ENCODE results near the gene LYPD6. TPM values are rescaled to one million over a fixed set of nuclear protein-coding genes. Genes with fewer than 3 reads are reported as not detected.
A peak's percentile ranks its signal among the peaks of the same experiment; 100 is the strongest.

Gene LYPD6
- total and polyA plus RNA-seq, 8 donors = 0.91 to 3.1 (median 1.7) TPM

GRCh38 chr2:149365931-149366583 lies 35.7 kb downstream of the LYPD6 start:
- Histone ChIP-seq H3K36me3 (no peaks in the 10 kb centered on the region), H3K27ac (peak overlapping the region in 2 of 4 donors; percentile 7 to 32), H3K4me1 (peaks cover 0 to 7% (median 3%) of the 10 kb centered on the region in 3 donors), H3K4me3 (no peak overlapping the region), H3K9me3 (no peaks in the 10 kb centered on the region), H3K27me3 (no peaks in the 10 kb centered on the region)
- intact Hi-C loops (cut with DNase I) = no loop called here
- TF ChIP-seq CTCF (IDR thresholded peaks at IDR 0.05) = no peak
- FAIRE-seq = no peak
- ATAC-seq = peak; percentile 80 to 97 (median 92)
- DNase-seq = peak in 4 of 6 donors; percentile 22 to 53 (median 42)
- WGBS, 2 donors = 19 to 20% methylated on average over 5 of the region's 5 CpGs

GRCh38 chr2:149370061-149370775 lies 39.8 kb downstream of the LYPD6 start:
- FAIRE-seq = no peak
- 88 to 91% methylated on average over 5 of the region's 5 CpGs for WGBS, 2 donors
- Histone ChIP-seq H3K36me3 (no peaks in the 10 kb centered on the region), H3K27ac (no peak overlapping the region), H3K9me3 (no peaks in the 10 kb centered on the region), H3K27me3 (no peaks in the 10 kb centered on the region), H3K4me3 (no peak overlapping the region), H3K4me1 (peaks cover 0 to 7% (median 3%) of the 10 kb centered on the region in 3 donors)
- DNase-seq = no peak
- ATAC-seq = no peak
- TF ChIP-seq CTCF (IDR thresholded peaks at IDR 0.05) = no peak
- intact Hi-C loops (cut with DNase I) = no loop called here

GRCh38 chr2:149371476-149371875 lies 41.1 kb downstream of the LYPD6 start:
- Histone ChIP-seq H3K27me3 (no peaks in the 10 kb centered on the region), H3K9me3 (no peaks in the 10 kb centered on the region), H3K4me1 (peaks cover 0 to 3% (median 0%) of the 10 kb centered on the region in 3 donors), H3K27ac (no peak overlapping the region), H3K36me3 (no peaks in the 10 kb centered on the region), H3K4me3 (no peak overlapping the region)
- intact Hi-C loops (cut with DNase I) = no loop called here
- WGBS, 2 donors = 93 to 96% methylated on average over 6 of the region's 6 CpGs
- no peak for DNase-seq
- TF ChIP-seq CTCF (IDR thresholded peaks at IDR 0.05) = no peak
- no peak for FAIRE-seq
- ATAC-seq = no peak

GRCh38 chr2:149375801-149376361 lies 45.5 kb downstream of the LYPD6 start:
- intact Hi-C loops (cut with DNase I) = no loop called here
- FAIRE-seq (no peak), DNase-seq (no peak), ATAC-seq (no peak)
- no peaks in the 10 kb centered on the region for H3K36me3 ChIP-seq
- WGBS, 2 donors = 71 to 82% methylated on average over 8 of the region's 8 CpGs
- no peak overlapping the region for H3K27ac ChIP-seq
- no peak overlapping the region for H3K4me3 ChIP-seq
- no peaks in the 10 kb centered on the region for H3K9me3 ChIP-seq
- no peaks in the 10 kb centered on the region for H3K4me1 ChIP-seq
- H3K27me3 ChIP-seq = no peaks in the 10 kb centered on the region
- TF ChIP-seq CTCF (IDR thresholded peaks at IDR 0.05) = no peak
